Prostate gland (tissue), 2 donors: ENCODE data around the gene GPR107. TPM values are rescaled to one million over a fixed set of nuclear protein-coding genes. Genes with fewer than 3 reads are reported as not detected.

Experiments
- DNase-seq: peaks from one replicate; pipeline ENCODE4 v3.0.0-alpha.2; 2019; ENCODE audit warnings: low spot score
- H3K27ac ChIP-seq, 2 donors: fragments of 200-600 bp; sonication (generic); 2 replicates each; pipeline ENCODE4 v1.5.1; 2017 to 2019
- H3K27me3 ChIP-seq: fragments of 200-600 bp; sonication (generic); replicated peaks from 2 replicates; pipeline ENCODE4 v1.5.1; 2019; ENCODE audit not compliant: insufficient read depth
- H3K36me3 ChIP-seq, 2 donors: fragments of 200-600 bp; sonication (generic); 1 replicate in 1 of 2; 2 replicates in 1 of 2; pipeline versions ENCODE4 v1.5.1 to v1.8.1; 2017 to 2019
- H3K4me1 ChIP-seq: fragments of 200-600 bp; sonication (generic); replicated peaks from 2 replicates; pipeline ENCODE4 v1.5.1; 2019
- H3K4me3 ChIP-seq, 2 donors: fragments of 200-600 bp; sonication (generic); 2 replicates each; pipeline ENCODE4 v1.5.1; 2017 to 2019
- H3K9me3 ChIP-seq: fragments of 200-600 bp; sonication (generic); 2 replicates; pipeline ENCODE4 v1.5.1; 2017
- POLR2A ChIP-seq: fragments of 450-650 bp; IDR thresholded peaks from one replicate; pipeline ENCODE4 v1.6.1; 2016; ENCODE audit warnings: antibody characterized with exemption, mild to moderate bottlenecking
- POLR2AphosphoS5 ChIP-seq: sonication (generic); formaldehyde crosslinking; IDR thresholded peaks from one replicate; pipeline ENCODE4 v1.6.1; 2017; ENCODE audit warnings: antibody characterized with exemption
- WGBS: methylation state at CpG from one replicate; pipeline ENCODE4 v1.1.5; 2018; 5-methylcytosine and 5-hydroxymethylcytosine counted together
- intact Hi-C: fragments of 100-400 bp; cut with DNase I; formaldehyde crosslinking; loops from one replicate; pipeline ENCODE4 v1.14.2; 2022
- total RNA-seq, 2 donors: library from RNA; depleted of rRNA; stranded (reverse); fragments of >200 nt; gene quantifications; one replicate each; pipeline ENCODE4 v1.1.0, GENCODE V29; 2016
- TF ChIP-seq, protein P1 (sequence below), 4 experiments: fragments of 200-600 bp in 2 of 4; fragments of 450-650 bp in 2 of 4; sonication (generic) in 2 of 4; IDR thresholded peaks; 1 replicate in 3 of 4; 2 replicates in 1 of 4; pipeline ENCODE4 v1.5.1; 2016 to 2019; ENCODE audit warnings: antibody characterized with exemption in 4 of 4, mild to moderate bottlenecking in 2 of 4, moderate library complexity in 2 of 4

The GPR107 gene
- total RNA-seq, 2 donors from 2014 or later = 36.3 to 51.5 TPM

- 88% methylated on average over 3 of the region's 3 CpGs for WGBS
- no peaks in the 10 kb centered on the region for H3K4me1 ChIP-seq
- intact Hi-C loops = loop anchor here (2.0 kb wide), 1 partner anchor 216 kb away; no protein-coding TSS in a partner anchor
- H3K27ac ChIP-seq = no peak overlapping the region
- TF ChIP-seq POLR2A = no peak
- no peak for TF ChIP-seq POLR2AphosphoS5
- TF ChIP-seq, protein P1, sequence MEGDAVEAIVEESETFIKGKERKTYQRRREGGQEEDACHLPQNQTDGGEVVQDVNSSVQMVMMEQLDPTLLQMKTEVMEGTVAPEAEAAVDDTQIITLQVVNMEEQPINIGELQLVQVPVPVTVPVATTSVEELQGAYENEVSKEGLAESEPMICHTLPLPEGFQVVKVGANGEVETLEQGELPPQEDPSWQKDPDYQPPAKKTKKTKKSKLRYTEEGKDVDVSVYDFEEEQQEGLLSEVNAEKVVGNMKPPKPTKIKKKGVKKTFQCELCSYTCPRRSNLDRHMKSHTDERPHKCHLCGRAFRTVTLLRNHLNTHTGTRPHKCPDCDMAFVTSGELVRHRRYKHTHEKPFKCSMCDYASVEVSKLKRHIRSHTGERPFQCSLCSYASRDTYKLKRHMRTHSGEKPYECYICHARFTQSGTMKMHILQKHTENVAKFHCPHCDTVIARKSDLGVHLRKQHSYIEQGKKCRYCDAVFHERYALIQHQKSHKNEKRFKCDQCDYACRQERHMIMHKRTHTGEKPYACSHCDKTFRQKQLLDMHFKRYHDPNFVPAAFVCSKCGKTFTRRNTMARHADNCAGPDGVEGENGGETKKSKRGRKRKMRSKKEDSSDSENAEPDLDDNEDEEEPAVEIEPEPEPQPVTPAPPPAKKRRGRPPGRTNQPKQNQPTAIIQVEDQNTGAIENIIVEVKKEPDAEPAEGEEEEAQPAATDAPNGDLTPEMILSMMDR (IDR thresholded peaks at IDR 0.05) = no peak
- no peaks in the 10 kb centered on the region for H3K9me3 ChIP-seq
- H3K27me3 ChIP-seq = no peaks in the 10 kb centered on the region
- no peak overlapping the region for H3K4me3 ChIP-seq
- no peak for DNase-seq
- peaks cover 0 to 9% of the 10 kb centered on the region in 2 donors for H3K36me3 ChIP-seq
These were observed 47.0 kb downstream of the GPR107 start for GRCh38 chr9:130100681-130101080.

DNA sequence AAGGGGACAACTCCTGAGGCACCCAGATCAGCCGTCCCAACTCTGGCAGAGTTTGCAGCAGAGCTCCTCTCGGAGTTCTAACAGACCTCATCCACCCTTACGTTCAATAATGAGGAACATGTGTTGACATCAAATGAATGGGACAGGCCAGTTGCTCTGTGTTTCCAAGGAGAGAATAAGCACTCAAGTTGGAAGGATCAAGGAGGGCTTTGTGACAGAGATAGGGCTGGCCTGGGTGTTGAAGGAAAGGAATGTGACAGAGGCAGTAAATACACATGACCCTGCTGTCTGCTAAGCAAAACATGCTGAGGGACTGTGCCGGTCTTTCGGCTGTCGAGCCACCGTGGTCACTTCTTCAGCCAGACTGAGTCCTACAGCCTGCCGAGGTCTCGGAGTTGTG lies 48.2 kb downstream of the GPR107 start:
- H3K4me3 ChIP-seq = no peak overlapping the region
- DNase-seq = no peak
- H3K27me3 ChIP-seq = no peaks in the 10 kb centered on the region
- peaks cover 0 to 9% of the 10 kb centered on the region in 2 donors for H3K36me3 ChIP-seq
- TF ChIP-seq POLR2AphosphoS5 (no peak), POLR2A (no peak)
- TF ChIP-seq, protein P1 (IDR thresholded peaks at IDR 0.05) = no peak
- no peaks in the 10 kb centered on the region for H3K4me1 ChIP-seq
- no peaks in the 10 kb centered on the region for H3K9me3 ChIP-seq
- intact Hi-C loops = loop anchor here (2.0 kb wide), 1 partner anchor 217 kb away; no protein-coding TSS in a partner anchor
- 63% methylated on average over 9 of the region's 9 CpGs for WGBS
- peak overlapping the region in 1 of 2 donors; percentile 33 for H3K27ac ChIP-seq

- DNase-seq = no peak
- TF ChIP-seq, protein P1 (IDR thresholded peaks at IDR 0.05) = no peak
- no peak for TF ChIP-seq POLR2A
- no peaks in the 10 kb centered on the region for H3K27me3 ChIP-seq
- H3K9me3 ChIP-seq = no peaks in the 10 kb centered on the region
- H3K4me1 ChIP-seq = no peaks in the 10 kb centered on the region
- no peak overlapping the region for H3K27ac ChIP-seq
- intact Hi-C loops = loop anchor here (5.0 kb wide), 1 partner anchor 578 kb away; no protein-coding TSS in a partner anchor
- H3K4me3 ChIP-seq = no peak overlapping the region
- WGBS = 71% methylated on average over 4 of the region's 4 CpGs
- peaks cover 0 to 14% of the 10 kb centered on the region in 2 donors for H3K36me3 ChIP-seq
These were observed 50.9 kb downstream of the GPR107 start for GRCh38 chr9:130104491-130105193.

- no peak for DNase-seq
- peak overlapping the region; percentile 11 to 51 for H3K27ac ChIP-seq
- no peaks in the 10 kb centered on the region for H3K9me3 ChIP-seq
- H3K27me3 ChIP-seq = no peaks in the 10 kb centered on the region
- H3K4me3 ChIP-seq = no peak overlapping the region
- TF ChIP-seq, protein P1 (IDR thresholded peaks at IDR 0.05) = no peak
- TF ChIP-seq POLR2A (no peak), POLR2AphosphoS5 (no peak)
- 96% methylated on average over 2 of the region's 2 CpGs for WGBS
- intact Hi-C loops = loop anchor here (1.0 to 5.0 kb wide), 2 partner anchors 129 to 575 kb away; no protein-coding TSS in a partner anchor
- H3K4me1 ChIP-seq = no peaks in the 10 kb centered on the region
- H3K36me3 ChIP-seq = peaks cover 0 to 11% of the 10 kb centered on the region in 2 donors
These were observed 53.1 kb downstream of the GPR107 start for GRCh38 chr9:130106860-130107233.
